Uterus (tissue), 4 donors: ENCODE results near the gene AP1G1. TPM values are rescaled to one million over a fixed set of nuclear protein-coding genes. Genes with fewer than 3 reads are reported as not detected.
"Not testable (repeated sequence)": the region's sequence is repeated elsewhere in the genome, so short reads cannot be mapped to it uniquely, and the experiment has no call there.

Experiments used
- DNase-seq, 2 donors: peaks; one replicate each; pipeline ENCODE4 v3.0.0-alpha.2; 2019 to 2020
- H3K27ac ChIP-seq, 2 donors: fragments of 200-600 bp; sonication (generic); 1 replicate in 1 of 2; 2 replicates in 1 of 2; pipeline ENCODE4 v1.5.1; 2016 to 2018
- H3K27me3 ChIP-seq, 2 donors: fragments of 200-600 bp; sonication (generic); one replicate each; pipeline ENCODE4 v1.5.1; 2018 to 2019; ENCODE audit warnings: control low read depth in 1 of 2
- H3K36me3 ChIP-seq, 2 donors: fragments of 200-600 bp; sonication (generic); one replicate each; pipeline ENCODE4 v1.5.1; 2019; ENCODE audit warnings: control low read depth in 1 of 2
- H3K4me1 ChIP-seq, 2 donors: fragments of 200-600 bp; sonication (generic); one replicate each; pipeline ENCODE4 v1.5.1; 2018 to 2019; ENCODE audit warnings: control low read depth in 1 of 2
- H3K4me3 ChIP-seq, 2 donors: fragments of 200-600 bp; sonication (generic); 1 replicate in 1 of 2; 2 replicates in 1 of 2; pipeline ENCODE4 v1.5.1; 2018 to 2019; ENCODE audit warnings: mild to moderate bottlenecking in 1 of 2
- H3K9me3 ChIP-seq, 2 donors: fragments of 200-600 bp; sonication (generic); one replicate each; pipeline ENCODE4 v1.5.1; 2019; ENCODE audit warnings: control low read depth in 1 of 2
- POLR2A ChIP-seq, 2 donors: fragments of 450-650 bp; IDR thresholded peaks; one replicate each; pipeline ENCODE4 v1.6.1; 2016; ENCODE audit warnings: antibody characterized with exemption in 2 of 2, mild to moderate bottlenecking in 1 of 2, moderate library complexity in 1 of 2
- intact Hi-C: fragments of 100-400 bp; cut with DNase I; formaldehyde crosslinking; loops from one replicate; pipeline ENCODE4 v1.15.1; 2023; ENCODE audit warnings: low total_unique reads
- total RNA-seq, 4 donors: library from RNA; depleted of rRNA in 3 of 4; stranded (reverse); fragments of >200 nt in 3 of 4; gene quantifications; one replicate each; pipeline versions ENCODE4 v1.1.0 to v1.2.4, GENCODE V29; 2014 to 2023
- TF ChIP-seq, protein P1 (sequence below), 4 experiments: fragments of 200-600 bp in 2 of 4; fragments of 450-650 bp in 2 of 4; sonication (generic) in 2 of 4; IDR thresholded peaks; one replicate each; pipeline ENCODE4 v1.5.1; 2016 to 2019; ENCODE audit warnings: antibody characterized with exemption in 4 of 4, mild to moderate bottlenecking in 2 of 4, moderate library complexity in 1 of 4
- donor health status: DM: yes; HTN: yes; CAD: no.

Gene AP1G1
- total RNA-seq, 4 donors from 2014 or later, result 32.5 to 125 (median 56.4) TPM

GRCh38 chr16:71792176-71792575 lies 16.5 kb downstream of the AP1G1 start:
- no peaks in the 10 kb centered on the region for H3K36me3 ChIP-seq
- no peak overlapping the region for H3K27ac ChIP-seq
- no peaks in the 10 kb centered on the region for H3K9me3 ChIP-seq
- H3K4me3 ChIP-seq, result no peak overlapping the region
- intact Hi-C loops, result no loop called here
- DNase-seq, result no peak
- TF ChIP-seq, protein P1, sequence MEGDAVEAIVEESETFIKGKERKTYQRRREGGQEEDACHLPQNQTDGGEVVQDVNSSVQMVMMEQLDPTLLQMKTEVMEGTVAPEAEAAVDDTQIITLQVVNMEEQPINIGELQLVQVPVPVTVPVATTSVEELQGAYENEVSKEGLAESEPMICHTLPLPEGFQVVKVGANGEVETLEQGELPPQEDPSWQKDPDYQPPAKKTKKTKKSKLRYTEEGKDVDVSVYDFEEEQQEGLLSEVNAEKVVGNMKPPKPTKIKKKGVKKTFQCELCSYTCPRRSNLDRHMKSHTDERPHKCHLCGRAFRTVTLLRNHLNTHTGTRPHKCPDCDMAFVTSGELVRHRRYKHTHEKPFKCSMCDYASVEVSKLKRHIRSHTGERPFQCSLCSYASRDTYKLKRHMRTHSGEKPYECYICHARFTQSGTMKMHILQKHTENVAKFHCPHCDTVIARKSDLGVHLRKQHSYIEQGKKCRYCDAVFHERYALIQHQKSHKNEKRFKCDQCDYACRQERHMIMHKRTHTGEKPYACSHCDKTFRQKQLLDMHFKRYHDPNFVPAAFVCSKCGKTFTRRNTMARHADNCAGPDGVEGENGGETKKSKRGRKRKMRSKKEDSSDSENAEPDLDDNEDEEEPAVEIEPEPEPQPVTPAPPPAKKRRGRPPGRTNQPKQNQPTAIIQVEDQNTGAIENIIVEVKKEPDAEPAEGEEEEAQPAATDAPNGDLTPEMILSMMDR (IDR thresholded peaks at IDR 0.05), result no peak
- TF ChIP-seq POLR2A (IDR thresholded peaks at IDR 0.05), result no peak
- peaks cover 0 to 5% of the 10 kb centered on the region in 2 donors for H3K4me1 ChIP-seq
- H3K27me3 ChIP-seq, result no peaks in the 10 kb centered on the region

DNA sequence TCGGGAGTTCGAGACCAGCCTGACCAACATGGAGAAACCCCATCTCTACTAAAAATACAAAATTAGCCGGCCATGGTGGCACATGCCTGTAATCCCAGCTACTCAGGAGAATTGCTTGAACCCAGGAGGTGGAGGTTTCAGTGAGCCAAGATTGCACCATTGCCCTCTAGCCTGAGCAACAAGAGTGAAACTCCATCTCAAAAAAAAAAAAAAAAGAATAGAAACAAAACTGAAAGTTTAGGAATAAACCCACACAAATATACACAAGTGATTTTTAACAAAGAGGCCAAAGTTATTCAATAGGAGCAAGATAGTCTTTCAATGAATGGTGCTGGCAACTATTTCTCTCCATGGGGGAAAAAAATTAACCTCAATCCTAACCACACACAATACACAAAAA lies 18.3 kb downstream of the AP1G1 start:
- H3K27ac ChIP-seq, H3K27me3 ChIP-seq, H3K36me3 ChIP-seq, DNase-seq, H3K4me1 ChIP-seq, H3K4me3 ChIP-seq, H3K9me3 ChIP-seq, intact Hi-C loops: not testable (repeated sequence)

GRCh38 chr16:71789136-71789535 lies 19.5 kb downstream of the AP1G1 start:
- TF ChIP-seq, protein P1 (IDR thresholded peaks at IDR 0.05), result no peak
- no peak overlapping the region for H3K4me3 ChIP-seq
- no peak for DNase-seq
- H3K27ac ChIP-seq, result no peak overlapping the region
- intact Hi-C loops, result no loop called here
- H3K27me3 ChIP-seq, result no peaks in the 10 kb centered on the region
- H3K4me1 ChIP-seq, result peaks cover 0 to 5% of the 10 kb centered on the region in 2 donors
- no peaks in the 10 kb centered on the region for H3K9me3 ChIP-seq
- no peaks in the 10 kb centered on the region for H3K36me3 ChIP-seq

DNA sequence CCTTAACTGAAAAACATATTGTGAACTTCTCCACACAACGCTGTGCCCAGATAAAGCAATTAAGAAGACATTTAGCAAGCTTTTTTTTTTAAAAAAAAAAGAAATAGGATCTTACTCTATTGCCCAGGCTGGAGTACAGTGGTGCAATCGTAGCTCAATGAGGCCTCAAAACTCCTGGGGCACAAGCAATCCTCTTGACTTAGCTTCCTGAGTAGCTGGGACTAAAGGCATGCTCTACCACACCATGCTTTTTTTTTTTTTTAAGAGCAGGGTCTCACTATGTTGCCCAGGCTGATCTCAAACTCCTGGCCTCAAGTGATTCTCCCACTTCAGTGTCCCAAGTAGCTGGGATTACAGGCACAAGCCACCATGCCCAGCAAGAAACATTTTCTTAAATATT lies 20.1 kb downstream of the AP1G1 start:
- H3K27me3 ChIP-seq, result no peaks in the 10 kb centered on the region
- H3K9me3 ChIP-seq, result no peaks in the 10 kb centered on the region
- intact Hi-C loops, result no loop called here
- no peak overlapping the region for H3K4me3 ChIP-seq
- no peak for TF ChIP-seq POLR2A (IDR thresholded peaks at IDR 0.05)
- TF ChIP-seq, protein P1 (IDR thresholded peaks at IDR 0.05), result no peak
- H3K36me3 ChIP-seq, result no peaks in the 10 kb centered on the region
- DNase-seq, result no peak
- H3K4me1 ChIP-seq, result peaks cover 0 to 3% of the 10 kb centered on the region in 2 donors
- H3K27ac ChIP-seq, result no peak overlapping the region

DNA sequence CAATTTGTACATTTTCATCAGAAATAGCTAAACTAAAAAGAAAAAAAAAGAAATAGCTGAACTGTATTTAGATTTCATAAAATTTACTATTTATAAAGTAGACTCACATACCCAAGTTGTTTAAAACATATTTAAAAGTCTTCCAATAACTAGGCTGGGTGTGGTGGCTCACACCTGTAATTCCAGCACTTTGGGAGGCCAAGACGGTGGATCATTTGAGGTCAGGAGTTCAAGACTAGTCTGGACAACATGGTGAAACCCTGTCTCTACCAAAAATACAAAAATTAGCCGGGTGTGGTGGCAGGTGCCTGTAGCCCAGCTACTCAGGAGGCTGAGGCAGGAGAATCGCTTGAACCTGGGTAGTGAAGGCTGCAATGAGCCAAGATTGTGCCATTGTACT lies 23.5 kb downstream of the AP1G1 start:
- H3K36me3 ChIP-seq, intact Hi-C loops, H3K4me3 ChIP-seq, DNase-seq, H3K9me3 ChIP-seq, H3K27ac ChIP-seq, H3K27me3 ChIP-seq, H3K4me1 ChIP-seq: not testable (repeated sequence)

GRCh38 chr16:71784093-71784492 lies 24.5 kb downstream of the AP1G1 start:
- H3K27me3 ChIP-seq, result no peaks in the 10 kb centered on the region
- TF ChIP-seq POLR2A (IDR thresholded peaks at IDR 0.05), result no peak
- TF ChIP-seq, protein P1 (IDR thresholded peaks at IDR 0.05), result no peak
- intact Hi-C loops, result no loop called here
- DNase-seq, result no peak
- H3K9me3 ChIP-seq, result no peaks in the 10 kb centered on the region
- no peaks in the 10 kb centered on the region for H3K36me3 ChIP-seq
- H3K27ac ChIP-seq, result no peak overlapping the region
- no peaks in the 10 kb centered on the region for H3K4me1 ChIP-seq
- no peak overlapping the region for H3K4me3 ChIP-seq
